Colonic mucosa (tissue), 4 donors: Measurements from ENCODE around the gene RIMBP3C. TPM values are rescaled to one million over a fixed set of nuclear protein-coding genes. Genes with fewer than 3 reads are reported as not detected.
"Not testable (repeated sequence)": the region's sequence is repeated elsewhere in the genome, so short reads cannot be mapped to it uniquely, and the experiment has no call there.

ENCODE experiments used
- DNase-seq: peaks from one replicate; pipeline ENCODE4 v3.0.0-alpha.2; 2020
- H3K27ac ChIP-seq: fragments of 200-600 bp; one replicate; pipeline ENCODE4 v1.8.0; 2021
- H3K27me3 ChIP-seq: fragments of 200-600 bp; one replicate; pipeline ENCODE4 v1.8.0; 2021
- H3K36me3 ChIP-seq: fragments of 200-600 bp; one replicate; pipeline ENCODE4 v1.8.0; 2021
- H3K4me1 ChIP-seq: fragments of 200-600 bp; one replicate; pipeline ENCODE4 v1.8.0; 2021; ENCODE audit warnings: mild to moderate bottlenecking
- H3K4me3 ChIP-seq: fragments of 200-600 bp; one replicate; pipeline ENCODE4 v1.8.0; 2021
- H3K9ac ChIP-seq, 2 donors: one replicate each; pipeline ENCODE4 v1.7.0; 2013; ENCODE audit warnings: control low read depth in 2 of 2, low read depth in 2 of 2, low read length in 2 of 2
- H3K9me3 ChIP-seq: fragments of 200-600 bp; one replicate; pipeline ENCODE4 v1.8.0; 2021
- intact Hi-C: fragments of 100-400 bp; cut with DNase I; formaldehyde crosslinking; loops from one replicate; pipeline ENCODE4 v1.14.1; 2022
- total RNA-seq, 2 donors: library from RNA; stranded (reverse); fragmentation: NEBNext Ultra II Directional in 1 of 2; extraction: Animal tissue kit (Norgen Biotek cat#: 25700) in 1 of 2; gene quantifications; one replicate each; pipeline ENCODE4 v1.2.1, GENCODE V29; 2021
- donor health status: healthy.
- donor health status: DM: no; HTN: no; CAD: no.
- donor health status: DM: no; HTN: no; CAD: no.

Gene RIMBP3C
- total RNA-seq, 2 donors from 2014 or later = 0.07 TPM; not detected in 1

GRCh38 chr22:21549558-21549957 is 1.7 kb downstream of the RIMBP3C start:
- H3K9me3 ChIP-seq, H3K4me3 ChIP-seq, DNase-seq, H3K27me3 ChIP-seq, H3K36me3 ChIP-seq, H3K9ac ChIP-seq, intact Hi-C loops, H3K27ac ChIP-seq, H3K4me1 ChIP-seq: not testable (repeated sequence)

- H3K27ac ChIP-seq, H3K4me3 ChIP-seq, DNase-seq, H3K27me3 ChIP-seq, H3K4me1 ChIP-seq, intact Hi-C loops, H3K9ac ChIP-seq, H3K9me3 ChIP-seq, H3K36me3 ChIP-seq: not testable (repeated sequence)
Observed at GRCh38 chr22:21544432-21545322, 6.6 kb downstream of the RIMBP3C start.

GRCh38 chr22:21539862-21540261 is 11.4 kb downstream of the RIMBP3C start:
- H3K27me3 ChIP-seq, H3K4me1 ChIP-seq, H3K4me3 ChIP-seq, DNase-seq, intact Hi-C loops, H3K9me3 ChIP-seq, H3K27ac ChIP-seq, H3K9ac ChIP-seq, H3K36me3 ChIP-seq: not testable (repeated sequence)

- DNase-seq, H3K27ac ChIP-seq, H3K9me3 ChIP-seq, H3K9ac ChIP-seq, H3K36me3 ChIP-seq, H3K27me3 ChIP-seq, H3K4me3 ChIP-seq, H3K4me1 ChIP-seq, intact Hi-C loops: not testable (repeated sequence)
Observed at GRCh38 chr22:21532863-21533648, 18.2 kb downstream of the RIMBP3C start.

GRCh38 chr22:21531525-21531924 is 19.7 kb downstream of the RIMBP3C start:
- H3K4me3 ChIP-seq, H3K36me3 ChIP-seq, H3K27ac ChIP-seq, H3K4me1 ChIP-seq, intact Hi-C loops, H3K9ac ChIP-seq, H3K9me3 ChIP-seq, H3K27me3 ChIP-seq, DNase-seq: not testable (repeated sequence)

- intact Hi-C loops, H3K36me3 ChIP-seq, DNase-seq, H3K27me3 ChIP-seq, H3K27ac ChIP-seq, H3K4me3 ChIP-seq, H3K9ac ChIP-seq, H3K4me1 ChIP-seq, H3K9me3 ChIP-seq: not testable (repeated sequence)
Observed at GRCh38 chr22:21526705-21527500, 24.4 kb downstream of the RIMBP3C start.

- H3K27me3 ChIP-seq, intact Hi-C loops, H3K36me3 ChIP-seq, H3K9me3 ChIP-seq, DNase-seq, H3K9ac ChIP-seq, H3K4me3 ChIP-seq, H3K4me1 ChIP-seq, H3K27ac ChIP-seq: not testable (repeated sequence)
Observed at GRCh38 chr22:21516970-21517764, 34.1 kb downstream of the RIMBP3C start.

GRCh38 chr22:21516522-21516921 is 34.7 kb downstream of the RIMBP3C start:
- H3K27me3 ChIP-seq, H3K27ac ChIP-seq, H3K4me3 ChIP-seq, H3K4me1 ChIP-seq, H3K36me3 ChIP-seq, H3K9me3 ChIP-seq, H3K9ac ChIP-seq, intact Hi-C loops, DNase-seq: not testable (repeated sequence)

- H3K9me3 ChIP-seq, H3K4me1 ChIP-seq, DNase-seq, H3K9ac ChIP-seq, H3K27me3 ChIP-seq, intact Hi-C loops, H3K27ac ChIP-seq, H3K36me3 ChIP-seq, H3K4me3 ChIP-seq: not testable (repeated sequence)
Observed at GRCh38 chr22:21515234-21515633, 36.0 kb downstream of the RIMBP3C start.

- H3K4me3 ChIP-seq, H3K9ac ChIP-seq, H3K9me3 ChIP-seq, intact Hi-C loops, H3K27me3 ChIP-seq, H3K27ac ChIP-seq, H3K36me3 ChIP-seq, DNase-seq, H3K4me1 ChIP-seq: not testable (repeated sequence)
Observed at GRCh38 chr22:21514117-21514516, 37.1 kb downstream of the RIMBP3C start.

GRCh38 chr22:21512022-21512421 is 39.2 kb downstream of the RIMBP3C start:
- not testable (repeated sequence) for H3K9me3 ChIP-seq, H3K27ac ChIP-seq

GRCh38 chr22:21510397-21510796 is 40.9 kb downstream of the RIMBP3C start:
- H3K4me3 ChIP-seq, H3K27me3 ChIP-seq, H3K9me3 ChIP-seq, H3K27ac ChIP-seq, intact Hi-C loops, H3K9ac ChIP-seq, H3K4me1 ChIP-seq, H3K36me3 ChIP-seq, DNase-seq: not testable (repeated sequence)

More at GRCh38 chr22:21512022-21512421, 39.2 kb downstream of the RIMBP3C start:
- H3K9ac ChIP-seq, H3K27me3 ChIP-seq, DNase-seq, H3K4me3 ChIP-seq, H3K36me3 ChIP-seq, intact Hi-C loops, H3K4me1 ChIP-seq: not testable (repeated sequence)
